HEK293 (cell line): ENCODE measurements around the gene CD8B.
A peak's percentile ranks its signal among the peaks of the same experiment; 100 is the strongest.

Source experiments
- CTCF ChIP-seq: fragments of 450-650 bp; formaldehyde crosslinking; IDR thresholded peaks from 2 replicates; pipeline ENCODE4 v1.5.1; 2016; ENCODE audit warnings: missing biosample characterization, missing genetic modification characterization
- EGR2 ChIP-seq: fragments of 450-650 bp; formaldehyde crosslinking; IDR thresholded peaks from 2 replicates; pipeline ENCODE4 v1.5.1; 2016; ENCODE audit warnings: low read depth, missing biosample characterization, missing genetic modification characterization
- GFI1B ChIP-seq: fragments of 450-650 bp; formaldehyde crosslinking; IDR thresholded peaks from 2 replicates; pipeline ENCODE4 v1.5.1; 2016; ENCODE audit warnings: missing biosample characterization, missing genetic modification characterization
- GLIS1 ChIP-seq: fragments of 450-650 bp; formaldehyde crosslinking; IDR thresholded peaks from 2 replicates; pipeline ENCODE4 v1.5.1; 2016; ENCODE audit warnings: missing biosample characterization, missing genetic modification characterization
- KLF1 ChIP-seq: fragments of 450-650 bp; formaldehyde crosslinking; IDR thresholded peaks from 2 replicates; pipeline ENCODE4 v1.5.1; 2016; ENCODE audit warnings: missing biosample characterization, missing genetic modification characterization
- KLF16 ChIP-seq: fragments of 450-650 bp; formaldehyde crosslinking; IDR thresholded peaks from 2 replicates; pipeline ENCODE4 v1.5.1; 2017; ENCODE audit warnings: missing biosample characterization, missing genetic modification characterization
- KLF9 ChIP-seq: fragments of 450-650 bp; formaldehyde crosslinking; IDR thresholded peaks from 2 replicates; pipeline ENCODE4 v1.5.1; 2016; ENCODE audit warnings: missing biosample characterization, missing genetic modification characterization, low read depth
- SP2 ChIP-seq: fragments of 450-650 bp; formaldehyde crosslinking; IDR thresholded peaks from 2 replicates; pipeline ENCODE4 v1.5.1; 2016; ENCODE audit warnings: missing biosample characterization, missing genetic modification characterization
- SP3 ChIP-seq: fragments of 450-650 bp; formaldehyde crosslinking; IDR thresholded peaks from 2 replicates; pipeline ENCODE4 v1.5.1; 2016; ENCODE audit warnings: missing biosample characterization, missing genetic modification characterization
- ZBTB11 ChIP-seq: fragments of 450-650 bp; formaldehyde crosslinking; conservative IDR thresholded peaks from 2 replicates; pipeline ENCODE4 v1.5.1; 2016; ENCODE audit warnings: low read depth, missing biosample characterization, missing genetic modification characterization
- ZBTB21 ChIP-seq: fragments of 450-650 bp; formaldehyde crosslinking; IDR thresholded peaks from 2 replicates; pipeline ENCODE4 v1.5.1; 2017; ENCODE audit warnings: missing biosample characterization, missing genetic modification characterization
- ZBTB26 ChIP-seq: fragments of 450-650 bp; formaldehyde crosslinking; optimal IDR thresholded peaks from 2 replicates; pipeline ENCODE3; 2016; ENCODE audit warnings: missing biosample characterization, mild to moderate bottlenecking, missing genetic modification characterization
- ZNF132 ChIP-seq: fragments of 450-650 bp; formaldehyde crosslinking; IDR thresholded peaks from 2 replicates; pipeline ENCODE4 v1.5.1; 2017; ENCODE audit warnings: missing biosample characterization, missing genetic modification characterization, borderline replicate concordance
- ZNF146 ChIP-seq: fragments of 450-650 bp; formaldehyde crosslinking; IDR thresholded peaks from 2 replicates; pipeline ENCODE4 v1.5.1; 2016; ENCODE audit warnings: missing biosample characterization, missing genetic modification characterization
- ZNF211 ChIP-seq: fragments of 450-650 bp; formaldehyde crosslinking; IDR thresholded peaks from 2 replicates; pipeline ENCODE4 v1.5.1; 2016; ENCODE audit warnings: low read depth, missing biosample characterization, missing genetic modification characterization
- ZNF239 ChIP-seq: fragments of 450-650 bp; formaldehyde crosslinking; IDR thresholded peaks from 2 replicates; pipeline ENCODE4 v1.5.1; 2016; ENCODE audit warnings: missing biosample characterization, missing genetic modification characterization
- ZNF501 ChIP-seq: fragments of 450-650 bp; formaldehyde crosslinking; IDR thresholded peaks from 2 replicates; pipeline ENCODE4 v1.5.1; 2016; ENCODE audit warnings: missing biosample characterization, missing genetic modification characterization
- ZNF549 ChIP-seq: fragments of 450-650 bp; IDR thresholded peaks from 2 replicates; pipeline ENCODE4 v1.5.1; 2018; ENCODE audit warnings: missing biosample characterization, missing genetic modification characterization, mild to moderate bottlenecking, inconsistent platforms, moderate library complexity
- ZNF610 ChIP-seq: fragments of 450-650 bp; formaldehyde crosslinking; IDR thresholded peaks from 2 replicates; pipeline ENCODE4 v1.5.1; 2016; ENCODE audit warnings: missing biosample characterization, missing genetic modification characterization, borderline replicate concordance
- ZNF747 ChIP-seq: fragments of 450-650 bp; formaldehyde crosslinking; IDR thresholded peaks from 2 replicates; pipeline ENCODE4 v1.5.1; 2016; ENCODE audit warnings: missing biosample characterization, missing genetic modification characterization
- ZSCAN23 ChIP-seq: fragments of 450-650 bp; formaldehyde crosslinking; IDR thresholded peaks from 2 replicates; pipeline ENCODE4 v1.5.1; 2016; ENCODE audit warnings: missing biosample characterization, missing genetic modification characterization
- TF ChIP-seq, protein P1 (sequence below): fragments of 450-650 bp; formaldehyde crosslinking; IDR thresholded peaks from 2 replicates; pipeline ENCODE4 v1.5.1; 2016; ENCODE audit warnings: missing biosample characterization, missing genetic modification characterization
- TF ChIP-seq, protein P2 (sequence below): fragments of 450-650 bp; formaldehyde crosslinking; IDR thresholded peaks from 2 replicates; pipeline ENCODE4 v1.5.1; 2016; ENCODE audit warnings: missing biosample characterization, missing genetic modification characterization
- TF ChIP-seq, protein P3 (sequence below): fragments of 450-650 bp; formaldehyde crosslinking; IDR thresholded peaks from 2 replicates; pipeline ENCODE4 v1.5.1; 2017; ENCODE audit warnings: missing biosample characterization, missing genetic modification characterization

The CD8B gene

GRCh38 chr2:86807468-86808275 lies 54.0 kb downstream of the CD8B start (continued):
- TF ChIP-seq, protein P1, sequence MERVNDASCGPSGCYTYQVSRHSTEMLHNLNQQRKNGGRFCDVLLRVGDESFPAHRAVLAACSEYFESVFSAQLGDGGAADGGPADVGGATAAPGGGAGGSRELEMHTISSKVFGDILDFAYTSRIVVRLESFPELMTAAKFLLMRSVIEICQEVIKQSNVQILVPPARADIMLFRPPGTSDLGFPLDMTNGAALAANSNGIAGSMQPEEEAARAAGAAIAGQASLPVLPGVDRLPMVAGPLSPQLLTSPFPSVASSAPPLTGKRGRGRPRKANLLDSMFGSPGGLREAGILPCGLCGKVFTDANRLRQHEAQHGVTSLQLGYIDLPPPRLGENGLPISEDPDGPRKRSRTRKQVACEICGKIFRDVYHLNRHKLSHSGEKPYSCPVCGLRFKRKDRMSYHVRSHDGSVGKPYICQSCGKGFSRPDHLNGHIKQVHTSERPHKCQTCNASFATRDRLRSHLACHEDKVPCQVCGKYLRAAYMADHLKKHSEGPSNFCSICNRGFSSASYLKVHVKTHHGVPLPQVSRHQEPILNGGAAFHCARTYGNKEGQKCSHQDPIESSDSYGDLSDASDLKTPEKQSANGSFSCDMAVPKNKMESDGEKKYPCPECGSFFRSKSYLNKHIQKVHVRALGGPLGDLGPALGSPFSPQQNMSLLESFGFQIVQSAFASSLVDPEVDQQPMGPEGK (tag by site-specific recombination), result peak; percentile 80
- TF ChIP-seq ZSCAN23 (tag by site-specific recombination), result no peak
- TF ChIP-seq ZNF239 (tag by site-specific recombination), result no peak
- no peak for TF ChIP-seq ZNF211 (tag by site-specific recombination)
- TF ChIP-seq ZNF747, result no peak
- 0 out of 2 replicates have a peak, but pooled peaks have one; percentile 23 for TF ChIP-seq ZNF146 (tag by site-specific recombination)
- peak; percentile 77 for TF ChIP-seq EGR2 (tag by site-specific recombination)
- TF ChIP-seq ZBTB21 (tag by site-specific recombination), result 0 out of 2 replicates have a peak, but pooled peaks have one; percentile 10
- TF ChIP-seq KLF9 (tag by site-specific recombination), result peak; percentile 87
- no peak for TF ChIP-seq ZNF132 (tag by site-specific recombination)
- peak; percentile 48 for TF ChIP-seq GLIS1
- TF ChIP-seq KLF16 (tag by site-specific recombination), result peak; percentile 65
- TF ChIP-seq SP3 (tag by site-specific recombination), result peak; percentile 43; the same call in 1 of the 2 replicates
- TF ChIP-seq ZBTB11 (tag by site-specific recombination), result peak; percentile 65
- 0 out of 2 replicates have a peak, but pooled peaks have one; percentile 15 for TF ChIP-seq GFI1B (tag by site-specific recombination)
- TF ChIP-seq ZBTB26 (tag by site-specific recombination), result peak; percentile 36
- no peak; the same call in 1 of the 2 replicates for TF ChIP-seq ZNF610 (tag by site-specific recombination)
- TF ChIP-seq ZNF501 (tag by site-specific recombination), result peak; percentile 18; the same call in 1 of the 2 replicates
- peak; percentile 79 for TF ChIP-seq KLF1 (tag by site-specific recombination)
- TF ChIP-seq, protein P2, sequence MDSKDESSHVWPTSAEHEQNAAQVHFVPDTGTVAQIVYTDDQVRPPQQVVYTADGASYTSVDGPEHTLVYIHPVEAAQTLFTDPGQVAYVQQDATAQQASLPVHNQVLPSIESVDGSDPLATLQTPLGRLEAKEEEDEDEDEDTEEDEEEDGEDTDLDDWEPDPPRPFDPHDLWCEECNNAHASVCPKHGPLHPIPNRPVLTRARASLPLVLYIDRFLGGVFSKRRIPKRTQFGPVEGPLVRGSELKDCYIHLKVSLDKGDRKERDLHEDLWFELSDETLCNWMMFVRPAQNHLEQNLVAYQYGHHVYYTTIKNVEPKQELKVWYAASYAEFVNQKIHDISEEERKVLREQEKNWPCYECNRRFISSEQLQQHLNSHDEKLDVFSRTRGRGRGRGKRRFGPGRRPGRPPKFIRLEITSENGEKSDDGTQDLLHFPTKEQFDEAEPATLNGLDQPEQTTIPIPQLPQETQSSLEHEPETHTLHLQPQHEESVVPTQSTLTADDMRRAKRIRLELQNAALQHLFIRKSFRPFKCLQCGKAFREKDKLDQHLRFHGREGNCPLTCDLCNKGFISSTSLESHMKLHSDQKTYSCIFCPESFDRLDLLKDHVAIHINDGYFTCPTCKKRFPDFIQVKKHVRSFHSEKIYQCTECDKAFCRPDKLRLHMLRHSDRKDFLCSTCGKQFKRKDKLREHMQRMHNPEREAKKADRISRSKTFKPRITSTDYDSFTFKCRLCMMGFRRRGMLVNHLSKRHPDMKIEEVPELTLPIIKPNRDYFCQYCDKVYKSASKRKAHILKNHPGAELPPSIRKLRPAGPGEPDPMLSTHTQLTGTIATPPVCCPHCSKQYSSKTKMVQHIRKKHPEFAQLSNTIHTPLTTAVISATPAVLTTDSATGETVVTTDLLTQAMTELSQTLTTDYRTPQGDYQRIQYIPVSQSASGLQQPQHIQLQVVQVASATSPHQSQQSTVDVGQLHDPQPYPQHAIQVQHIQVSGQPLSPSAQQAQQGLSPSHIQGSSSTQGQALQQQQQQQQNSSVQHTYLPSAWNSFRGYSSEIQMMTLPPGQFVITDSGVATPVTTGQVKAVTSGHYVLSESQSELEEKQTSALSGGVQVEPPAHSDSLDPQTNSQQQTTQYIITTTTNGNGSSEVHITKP (tag by site-specific recombination), result 0 out of 2 replicates have a peak, but pooled peaks have one; percentile 46
- no peak for TF ChIP-seq ZNF549 (tag by site-specific recombination)
- TF ChIP-seq CTCF (tag by site-specific recombination), result peak; percentile 55
- TF ChIP-seq, protein P3, sequence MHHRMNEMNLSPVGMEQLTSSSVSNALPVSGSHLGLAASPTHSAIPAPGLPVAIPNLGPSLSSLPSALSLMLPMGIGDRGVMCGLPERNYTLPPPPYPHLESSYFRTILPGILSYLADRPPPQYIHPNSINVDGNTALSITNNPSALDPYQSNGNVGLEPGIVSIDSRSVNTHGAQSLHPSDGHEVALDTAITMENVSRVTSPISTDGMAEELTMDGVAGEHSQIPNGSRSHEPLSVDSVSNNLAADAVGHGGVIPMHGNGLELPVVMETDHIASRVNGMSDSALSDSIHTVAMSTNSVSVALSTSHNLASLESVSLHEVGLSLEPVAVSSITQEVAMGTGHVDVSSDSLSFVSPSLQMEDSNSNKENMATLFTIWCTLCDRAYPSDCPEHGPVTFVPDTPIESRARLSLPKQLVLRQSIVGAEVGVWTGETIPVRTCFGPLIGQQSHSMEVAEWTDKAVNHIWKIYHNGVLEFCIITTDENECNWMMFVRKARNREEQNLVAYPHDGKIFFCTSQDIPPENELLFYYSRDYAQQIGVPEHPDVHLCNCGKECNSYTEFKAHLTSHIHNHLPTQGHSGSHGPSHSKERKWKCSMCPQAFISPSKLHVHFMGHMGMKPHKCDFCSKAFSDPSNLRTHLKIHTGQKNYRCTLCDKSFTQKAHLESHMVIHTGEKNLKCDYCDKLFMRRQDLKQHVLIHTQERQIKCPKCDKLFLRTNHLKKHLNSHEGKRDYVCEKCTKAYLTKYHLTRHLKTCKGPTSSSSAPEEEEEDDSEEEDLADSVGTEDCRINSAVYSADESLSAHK (tag by site-specific recombination), result no peak
- TF ChIP-seq SP2 (tag by site-specific recombination), result peak; percentile 43
